AG10803 (cell line): ENCODE measurements around the gene WNT5B.

Source experiments
- DNase-seq: peaks from one replicate; pipeline ENCODE4 v3.0.0; 2010; ENCODE audit warnings: low read depth
- H3K4me3 ChIP-seq: 2 replicates; pipeline ENCODE4 v1.5.1; 2011; ENCODE audit warnings: mild to moderate bottlenecking, low read length, control low read depth
- CTCF ChIP-seq: conservative IDR thresholded peaks from 2 replicates; pipeline ENCODE4 v1.5.1; 2011; ENCODE audit warnings: mild to moderate bottlenecking, low read length, control low read depth, inconsistent platforms

The WNT5B gene

GRCh38 chr12:1638203-1638602 is 9.2 kb downstream of the WNT5B start:
- no peak for DNase-seq
- no peak for TF ChIP-seq CTCF

GRCh38 chr12:1639538-1639937 is 10.5 kb downstream of the WNT5B start:
- no peak for TF ChIP-seq CTCF
- H3K4me3 ChIP-seq = no peak overlapping the region
- no peak for DNase-seq

More at GRCh38 chr12:1638203-1638602, 9.2 kb downstream of the WNT5B start:
- H3K4me3 ChIP-seq = no peak overlapping the region

GRCh38 chr12:1640328-1641234 is 11.6 kb downstream of the WNT5B start:
- TF ChIP-seq CTCF = no peak
- H3K4me3 ChIP-seq = no peak overlapping the region
- no peak for DNase-seq

GRCh38 chr12:1642513-1642912 is 13.5 kb downstream of the WNT5B start:
- no peak for TF ChIP-seq CTCF
- DNase-seq = no peak
- H3K4me3 ChIP-seq = no peak overlapping the region

GRCh38 chr12:1643043-1643442 is 14.0 kb downstream of the WNT5B start:
- no peak for DNase-seq
- no peak overlapping the region for H3K4me3 ChIP-seq
- no peak for TF ChIP-seq CTCF

GRCh38 chr12:1643905-1644533 is 15.0 kb downstream of the WNT5B start:
- H3K4me3 ChIP-seq = no peak overlapping the region
- DNase-seq = no peak
- TF ChIP-seq CTCF = no peak
